K562 (cell line): ENCODE results near the gene MS4A8. TPM values are rescaled to one million over a fixed set of nuclear protein-coding genes. Genes with fewer than 3 reads are reported as not detected.

Experiments
- ATAC-seq: fragments of 200-7000 bp; cut with Tn5 transposase; 3 replicates; pipeline ENCODE4 v1.9.1; 2020; ENCODE audit warnings: moderate library complexity
- BruUV-seq: library from RNA; stranded (reverse); fragments of 400-500 nt; replicated peaks from 2 replicates; lab custom pipeline; 2021; lab: Mats Ljungman, UMichigan
- CTCF ChIA-PET: fragments of 300-600 bp; formaldehyde crosslinking; extraction: SDS; loops from one replicate; lab custom pipeline; 2021; ENCODE audit warnings: low intra/inter-chr PET ratio; lab: Yijun Ruan, JAX
- POLR2A ChIA-PET: fragments of 300-600, 350-650 bp; sonication (Branson Sonifier 250); formaldehyde crosslinking; extraction: SDS; loops from one replicate; lab custom pipeline; 2021; ENCODE audit warnings: antibody characterized with exemption, inconsistent platforms; lab: Yijun Ruan, JAX
- DNase-seq, 4 experiments: peaks; one replicate each; pipeline versions ENCODE4 v3.0.0 to v3.0.0-alpha.2; 2011 to 2018; ENCODE audit warnings: low spot score in 3 of 4, mixed read lengths in 3 of 4; ENCODE audit errors: extremely low read depth in 1 of 4
- FAIRE-seq: peaks from 2 replicates; lab custom pipeline; 2011; peaks lifted over from hg19 to GRCh38; lab: Jason Lieb, UNC
- H2AFZ ChIP-seq: 2 replicates; pipeline ENCODE4 v1.6.0; 2011; ENCODE audit warnings: low read depth, low read length, control low read depth, inconsistent platforms
- H3K27ac ChIP-seq: fragments of 200-600 bp; 3 replicates; pipeline ENCODE4 v1.8.0; 2011; ENCODE audit warnings: low read depth, mild to moderate bottlenecking, control low read depth, inconsistent platforms, low read length, moderate library complexity, mixed read lengths; ENCODE audit errors: extremely low read depth
- H3K27me3 ChIP-seq, 2 experiments: fragments of 300-600 bp in 1 of 2; 2 replicates in 1 of 2; 3 replicates in 1 of 2; pipeline versions ENCODE4 v1.6.0 to v1.8.0; 2011; ENCODE audit warnings: inconsistent platforms in 2 of 2, low read length in 2 of 2, mild to moderate bottlenecking in 1 of 2, mixed read lengths in 1 of 2, moderate library complexity in 1 of 2; ENCODE audit not compliant: control insufficient read depth in 2 of 2, insufficient read depth in 2 of 2
- H3K36me3 ChIP-seq: fragments of 300-600 bp; 3 replicates; pipeline ENCODE4 v1.8.0; 2011; ENCODE audit warnings: mild to moderate bottlenecking, low read length, inconsistent platforms; ENCODE audit not compliant: control insufficient read depth, insufficient read depth
- H3K4me1 ChIP-seq, 2 experiments: fragments of 200-600 bp in 1 of 2; replicated peaks in 1 of 2; 2 replicates in 1 of 2; 3 replicates in 1 of 2; pipeline versions ENCODE4 v1.5.1 to v1.8.0; 2011; ENCODE audit warnings: inconsistent platforms in 2 of 2, low read length in 2 of 2, mild to moderate bottlenecking in 1 of 2, mixed read lengths in 1 of 2, moderate library complexity in 1 of 2; ENCODE audit not compliant: control insufficient read depth in 2 of 2, insufficient read depth in 2 of 2
- H3K4me2 ChIP-seq: 2 replicates; pipeline ENCODE4 v1.6.1; 2011; ENCODE audit warnings: low read length, control low read depth, inconsistent platforms, mixed read lengths; ENCODE audit not compliant: insufficient read depth
- H3K4me3 ChIP-seq: fragments of 200-600 bp; sonication (generic), shearing (Covaris generic); 2 replicates; pipeline ENCODE4 v1.5.1; 2016; ENCODE audit warnings: control low read depth, inconsistent platforms
- H3K79me2 ChIP-seq: fragments of 200-600 bp; 3 replicates; pipeline ENCODE4 v1.8.0; 2011; ENCODE audit warnings: low read length, inconsistent platforms; ENCODE audit not compliant: control insufficient read depth, insufficient read depth
- H3K9ac ChIP-seq, 2 experiments: 2 replicates each; pipeline versions ENCODE4 v1.6.0 to v1.6.1; 2011; ENCODE audit warnings: low read depth in 2 of 2, low read length in 2 of 2, control low read depth in 1 of 2, inconsistent platforms in 1 of 2, mild to moderate bottlenecking in 1 of 2, mixed read lengths in 1 of 2; ENCODE audit not compliant: insufficient read depth in 1 of 2
- H3K9me1 ChIP-seq: one replicate; pipeline ENCODE4 v1.6.0; 2011; ENCODE audit warnings: inconsistent platforms, mild to moderate bottlenecking, low read length, moderate library complexity; ENCODE audit not compliant: control insufficient read depth, insufficient read depth
- H3K9me3 ChIP-seq: replicated peaks from 2 replicates; pipeline ENCODE4 v1.5.1; 2011; ENCODE audit warnings: low read depth, low read length, inconsistent platforms; ENCODE audit not compliant: control insufficient read depth, insufficient read depth
- H4K20me1 ChIP-seq: replicated peaks from 2 replicates; pipeline ENCODE4 v1.6.1; 2011; ENCODE audit warnings: low read length, inconsistent platforms, mixed read lengths; ENCODE audit not compliant: control insufficient read depth, insufficient read depth
- CBX2 ChIP-seq: fragments of 200-600 bp; sonication (generic); IDR thresholded peaks from one replicate; pipeline ENCODE4 v1.6.1; 2012; ENCODE audit warnings: mild to moderate bottlenecking, low read length, inconsistent platforms; ENCODE audit not compliant: insufficient read depth, poor library complexity, severe bottlenecking
- CREB1 ChIP-seq, 2 experiments: sonication (generic) in 1 of 2; formaldehyde crosslinking in 1 of 2; IDR thresholded peaks; 2 replicates each; pipeline versions ENCODE4 v1.6.1 to v1.8.0; 2012 to 2022; ENCODE audit warnings: inconsistent platforms in 1 of 2, mild to moderate bottlenecking in 1 of 2, missing genetic modification reagents in 1 of 2, moderate library complexity in 1 of 2
- KLF16 ChIP-seq: IDR thresholded peaks from 2 replicates; pipeline ENCODE4 v1.6.1; 2016; ENCODE audit warnings: antibody characterized with exemption
- MNT ChIP-seq, 2 experiments: fragments of 450-650 bp; conservative IDR thresholded peaks; 2 replicates each; pipeline ENCODE4 v1.6.1; 2017; ENCODE audit warnings: mild to moderate bottlenecking in 2 of 2, moderate library complexity in 2 of 2
- SAFB2 ChIP-seq: fragments of 200-400 bp; formaldehyde crosslinking; IDR thresholded peaks from 2 replicates; pipeline ENCODE4 v1.6.1; 2018; ENCODE audit warnings: borderline replicate concordance, low read length, low read depth, moderate library complexity; ENCODE audit not compliant: severe bottlenecking
- ZNF436 ChIP-seq: fragments of 250-450, 450-650 bp; sonication (Bioruptor Pico); formaldehyde crosslinking; IDR thresholded peaks from 2 replicates; pipeline ENCODE4 v1.7.0; 2020; ENCODE audit warnings: mild to moderate bottlenecking
- ZNF766 ChIP-seq: fragments of 200-800 bp; sonication (Bioruptor generic); conservative IDR thresholded peaks from 2 replicates; pipeline ENCODE4 v1.6.1; 2016; ENCODE audit warnings: missing genetic modification characterization, missing compliant biosample characterization
- WGBS: fragments of 100-300 bp; shearing (Covaris generic); methylation state at CpG from one replicate; pipeline ENCODE4 v1.1.6; 2016; ENCODE audit warnings: low coverage, mixed read lengths; ENCODE audit not compliant: insufficient coverage; ENCODE audit errors: missing lambda C conversion rate; 5-methylcytosine and 5-hydroxymethylcytosine counted together
- in situ Hi-C: fragments of 300-500 bp; cut with MboI; formaldehyde crosslinking; loops from 4 replicates; pipeline ENCODE4 v1.15.0; 2018; ENCODE audit warnings: inconsistent platforms, mixed read lengths
- intact Hi-C: fragments of 100-400 bp; cut with micrococcal nuclease; formaldehyde crosslinking; loops from 2 replicates; pipeline ENCODE4 v1.14.2; 2022
- polyA plus RNA-seq, 8 experiments: library from polyadenylated mRNA; depleted of rRNA in 4 of 8; stranded (reverse) in 5 of 8; unstranded in 3 of 8; fragments of >200 nt; fragmentation: Nextera tagmentation in 2 of 8; fragmentation: Illumina TruSeq in 1 of 8; extraction: Ambion mirVana in 2 of 8; extraction: Trizol in 1 of 8; gene quantifications; 2 replicates each; pipeline versions ENCODE4 v1.2.1 to v1.2.3, GENCODE V29; 2011 to 2014; ENCODE audit warnings: inconsistent platforms in 1 of 8, missing spikeins in 1 of 8
- total RNA-seq, 7 experiments: library from RNA; depleted of rRNA in 6 of 7; stranded (reverse); fragments of >200 nt in 6 of 7; fragmentation: Illumina TruSeq in 2 of 7; extraction: Trizol in 2 of 7; gene quantifications; 2 replicates each; pipeline versions ENCODE4 v1.2.1 to v1.2.3, GENCODE V29; 2011 to 2021; ENCODE audit warnings: low replicate concordance in 1 of 7
- TF ChIP-seq, protein P1 (sequence below): fragments of 450-650 bp; IDR thresholded peaks from 2 replicates; pipeline ENCODE4 v1.6.1; 2016; ENCODE audit warnings: mild to moderate bottlenecking, moderate library complexity

MS4A8 gene
- total and polyA plus RNA-seq, 9 of the 15 experiments (the other 6 are each of a cell fraction or from before 2014, with no cell fraction given): not detected

DNA sequence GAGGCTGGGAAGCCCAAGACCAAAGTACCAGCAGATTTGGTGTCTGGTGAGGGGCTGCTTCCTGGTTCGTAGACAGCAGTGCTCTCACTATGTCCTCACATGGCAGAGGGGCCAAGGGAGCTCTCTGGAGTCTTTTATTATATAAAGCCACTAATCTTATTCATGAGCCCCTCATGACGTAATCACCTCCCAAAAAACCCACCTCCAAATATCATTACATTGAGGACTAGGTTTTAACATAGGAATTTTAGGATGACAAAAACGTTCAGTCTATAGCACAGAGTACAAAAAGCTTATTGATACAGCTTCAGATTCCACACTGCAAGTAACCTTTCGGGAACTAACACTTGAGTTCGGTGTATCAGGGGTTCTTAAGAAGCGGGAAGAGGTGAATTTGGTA, 21.0 kb downstream of the MS4A8 start (continued):
- TF ChIP-seq CREB1 (IDR thresholded peaks at IDR 0.05): no peak
- no peak for TF ChIP-seq CREB1 (CRISPR knock-in tag; IDR thresholded peaks at IDR 0.05)

- WGBS: 0% methylated on average over 3 of the region's 3 CpGs
- no peaks in the 10 kb centered on the region for H3K79me2 ChIP-seq
- no peak for TF ChIP-seq ZNF436 (CRISPR knock-in tag)
- TF ChIP-seq, protein P1, sequence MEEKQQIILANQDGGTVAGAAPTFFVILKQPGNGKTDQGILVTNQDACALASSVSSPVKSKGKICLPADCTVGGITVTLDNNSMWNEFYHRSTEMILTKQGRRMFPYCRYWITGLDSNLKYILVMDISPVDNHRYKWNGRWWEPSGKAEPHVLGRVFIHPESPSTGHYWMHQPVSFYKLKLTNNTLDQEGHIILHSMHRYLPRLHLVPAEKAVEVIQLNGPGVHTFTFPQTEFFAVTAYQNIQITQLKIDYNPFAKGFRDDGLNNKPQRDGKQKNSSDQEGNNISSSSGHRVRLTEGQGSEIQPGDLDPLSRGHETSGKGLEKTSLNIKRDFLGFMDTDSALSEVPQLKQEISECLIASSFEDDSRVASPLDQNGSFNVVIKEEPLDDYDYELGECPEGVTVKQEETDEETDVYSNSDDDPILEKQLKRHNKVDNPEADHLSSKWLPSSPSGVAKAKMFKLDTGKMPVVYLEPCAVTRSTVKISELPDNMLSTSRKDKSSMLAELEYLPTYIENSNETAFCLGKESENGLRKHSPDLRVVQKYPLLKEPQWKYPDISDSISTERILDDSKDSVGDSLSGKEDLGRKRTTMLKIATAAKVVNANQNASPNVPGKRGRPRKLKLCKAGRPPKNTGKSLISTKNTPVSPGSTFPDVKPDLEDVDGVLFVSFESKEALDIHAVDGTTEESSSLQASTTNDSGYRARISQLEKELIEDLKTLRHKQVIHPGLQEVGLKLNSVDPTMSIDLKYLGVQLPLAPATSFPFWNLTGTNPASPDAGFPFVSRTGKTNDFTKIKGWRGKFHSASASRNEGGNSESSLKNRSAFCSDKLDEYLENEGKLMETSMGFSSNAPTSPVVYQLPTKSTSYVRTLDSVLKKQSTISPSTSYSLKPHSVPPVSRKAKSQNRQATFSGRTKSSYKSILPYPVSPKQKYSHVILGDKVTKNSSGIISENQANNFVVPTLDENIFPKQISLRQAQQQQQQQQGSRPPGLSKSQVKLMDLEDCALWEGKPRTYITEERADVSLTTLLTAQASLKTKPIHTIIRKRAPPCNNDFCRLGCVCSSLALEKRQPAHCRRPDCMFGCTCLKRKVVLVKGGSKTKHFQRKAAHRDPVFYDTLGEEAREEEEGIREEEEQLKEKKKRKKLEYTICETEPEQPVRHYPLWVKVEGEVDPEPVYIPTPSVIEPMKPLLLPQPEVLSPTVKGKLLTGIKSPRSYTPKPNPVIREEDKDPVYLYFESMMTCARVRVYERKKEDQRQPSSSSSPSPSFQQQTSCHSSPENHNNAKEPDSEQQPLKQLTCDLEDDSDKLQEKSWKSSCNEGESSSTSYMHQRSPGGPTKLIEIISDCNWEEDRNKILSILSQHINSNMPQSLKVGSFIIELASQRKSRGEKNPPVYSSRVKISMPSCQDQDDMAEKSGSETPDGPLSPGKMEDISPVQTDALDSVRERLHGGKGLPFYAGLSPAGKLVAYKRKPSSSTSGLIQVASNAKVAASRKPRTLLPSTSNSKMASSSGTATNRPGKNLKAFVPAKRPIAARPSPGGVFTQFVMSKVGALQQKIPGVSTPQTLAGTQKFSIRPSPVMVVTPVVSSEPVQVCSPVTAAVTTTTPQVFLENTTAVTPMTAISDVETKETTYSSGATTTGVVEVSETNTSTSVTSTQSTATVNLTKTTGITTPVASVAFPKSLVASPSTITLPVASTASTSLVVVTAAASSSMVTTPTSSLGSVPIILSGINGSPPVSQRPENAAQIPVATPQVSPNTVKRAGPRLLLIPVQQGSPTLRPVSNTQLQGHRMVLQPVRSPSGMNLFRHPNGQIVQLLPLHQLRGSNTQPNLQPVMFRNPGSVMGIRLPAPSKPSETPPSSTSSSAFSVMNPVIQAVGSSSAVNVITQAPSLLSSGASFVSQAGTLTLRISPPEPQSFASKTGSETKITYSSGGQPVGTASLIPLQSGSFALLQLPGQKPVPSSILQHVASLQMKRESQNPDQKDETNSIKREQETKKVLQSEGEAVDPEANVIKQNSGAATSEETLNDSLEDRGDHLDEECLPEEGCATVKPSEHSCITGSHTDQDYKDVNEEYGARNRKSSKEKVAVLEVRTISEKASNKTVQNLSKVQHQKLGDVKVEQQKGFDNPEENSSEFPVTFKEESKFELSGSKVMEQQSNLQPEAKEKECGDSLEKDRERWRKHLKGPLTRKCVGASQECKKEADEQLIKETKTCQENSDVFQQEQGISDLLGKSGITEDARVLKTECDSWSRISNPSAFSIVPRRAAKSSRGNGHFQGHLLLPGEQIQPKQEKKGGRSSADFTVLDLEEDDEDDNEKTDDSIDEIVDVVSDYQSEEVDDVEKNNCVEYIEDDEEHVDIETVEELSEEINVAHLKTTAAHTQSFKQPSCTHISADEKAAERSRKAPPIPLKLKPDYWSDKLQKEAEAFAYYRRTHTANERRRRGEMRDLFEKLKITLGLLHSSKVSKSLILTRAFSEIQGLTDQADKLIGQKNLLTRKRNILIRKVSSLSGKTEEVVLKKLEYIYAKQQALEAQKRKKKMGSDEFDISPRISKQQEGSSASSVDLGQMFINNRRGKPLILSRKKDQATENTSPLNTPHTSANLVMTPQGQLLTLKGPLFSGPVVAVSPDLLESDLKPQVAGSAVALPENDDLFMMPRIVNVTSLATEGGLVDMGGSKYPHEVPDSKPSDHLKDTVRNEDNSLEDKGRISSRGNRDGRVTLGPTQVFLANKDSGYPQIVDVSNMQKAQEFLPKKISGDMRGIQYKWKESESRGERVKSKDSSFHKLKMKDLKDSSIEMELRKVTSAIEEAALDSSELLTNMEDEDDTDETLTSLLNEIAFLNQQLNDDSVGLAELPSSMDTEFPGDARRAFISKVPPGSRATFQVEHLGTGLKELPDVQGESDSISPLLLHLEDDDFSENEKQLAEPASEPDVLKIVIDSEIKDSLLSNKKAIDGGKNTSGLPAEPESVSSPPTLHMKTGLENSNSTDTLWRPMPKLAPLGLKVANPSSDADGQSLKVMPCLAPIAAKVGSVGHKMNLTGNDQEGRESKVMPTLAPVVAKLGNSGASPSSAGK: no peak
- no peak for TF ChIP-seq ZNF766
- no peak for TF ChIP-seq SAFB2
- TF ChIP-seq KLF16: no peak
- TF ChIP-seq MNT (conservative IDR thresholded peaks at IDR 0.05): no peak
- no peak for TF ChIP-seq CBX2
Measured at GRCh38 chr11:60724420-60724819, 25.0 kb downstream of the MS4A8 start, which contains the start of gene MS4A18. TSS of gene MS4A18 (plus strand) at chr11:60724720.

More at GRCh38 chr11:60724420-60724819, 25.0 kb downstream of the MS4A8 start, which contains the start of gene MS4A18:
- H3K27ac ChIP-seq: no peak within 1 kb of the TSS
- intact Hi-C loops (no loop called here), in situ Hi-C loops (no loop called here)
- no peak within 1 kb of the TSS for H2AFZ ChIP-seq
- POLR2A ChIA-PET: no interaction called here
- H3K9me1 ChIP-seq: no peaks in the 10 kb centered on the region
- DNase-seq (no peak), FAIRE-seq (no peak), ATAC-seq (no peak)
- no peaks in the 10 kb centered on the region for H4K20me1 ChIP-seq
- no peaks in the 10 kb centered on the region for H3K9me3 ChIP-seq
- H3K4me2 ChIP-seq: no peak within 1 kb of the TSS
- CTCF ChIA-PET: no interaction called here
- H3K4me3 ChIP-seq: no peak within 1 kb of the TSS
- peaks cover 21 to 37% of the 10 kb centered on the region in 2 experiments for H3K27me3 ChIP-seq
- no peaks in the 10 kb centered on the region for H3K36me3 ChIP-seq
- BruUV-seq: no TSS peak
- no peak within 1 kb of the TSS for H3K9ac ChIP-seq
- no peaks in the 10 kb centered on the region for H3K4me1 ChIP-seq
